ENCODE measurements around the gene CPSF4.

DNA sequence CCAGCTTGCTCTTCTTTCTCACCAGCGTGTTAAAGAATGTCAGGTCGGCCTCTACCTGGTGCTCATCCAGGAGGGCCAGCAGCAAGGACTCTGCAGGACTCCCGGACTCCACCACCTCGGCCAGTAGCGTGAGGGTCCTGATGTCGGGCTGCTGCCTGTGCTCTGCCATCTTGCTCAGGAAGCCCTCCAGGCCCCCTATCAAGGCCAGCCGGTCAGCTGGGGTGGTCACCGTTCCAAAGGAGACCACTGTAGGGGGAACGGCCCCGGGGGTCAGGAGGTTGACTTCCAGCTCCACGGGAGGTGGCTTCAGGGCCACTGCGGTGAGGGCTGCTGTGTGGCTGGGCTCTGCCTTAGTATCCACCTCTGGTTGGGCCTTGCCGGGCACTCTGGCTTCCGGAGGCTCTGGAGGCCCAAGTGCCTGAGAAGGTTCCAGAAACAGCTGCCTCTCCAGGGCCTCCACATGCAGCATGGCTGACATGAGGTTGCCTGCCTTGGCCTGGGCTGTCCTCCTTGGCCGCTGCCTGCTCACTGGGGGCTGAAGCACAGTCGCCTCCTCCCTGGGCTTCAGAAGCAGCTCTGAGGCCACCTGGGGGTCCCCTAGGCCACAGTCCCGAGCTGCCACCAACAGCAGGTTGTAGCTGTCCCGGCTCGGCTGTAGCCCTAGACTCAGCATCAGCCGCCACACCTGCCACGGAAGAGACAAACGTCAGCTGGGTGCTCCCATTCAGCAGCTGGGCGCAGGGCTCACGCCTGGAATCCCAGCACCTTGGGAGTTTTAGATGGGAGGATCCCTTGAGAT, 13.6 kb upstream of the CPSF4 start:
- TF ChIP-seq, protein P1, sequence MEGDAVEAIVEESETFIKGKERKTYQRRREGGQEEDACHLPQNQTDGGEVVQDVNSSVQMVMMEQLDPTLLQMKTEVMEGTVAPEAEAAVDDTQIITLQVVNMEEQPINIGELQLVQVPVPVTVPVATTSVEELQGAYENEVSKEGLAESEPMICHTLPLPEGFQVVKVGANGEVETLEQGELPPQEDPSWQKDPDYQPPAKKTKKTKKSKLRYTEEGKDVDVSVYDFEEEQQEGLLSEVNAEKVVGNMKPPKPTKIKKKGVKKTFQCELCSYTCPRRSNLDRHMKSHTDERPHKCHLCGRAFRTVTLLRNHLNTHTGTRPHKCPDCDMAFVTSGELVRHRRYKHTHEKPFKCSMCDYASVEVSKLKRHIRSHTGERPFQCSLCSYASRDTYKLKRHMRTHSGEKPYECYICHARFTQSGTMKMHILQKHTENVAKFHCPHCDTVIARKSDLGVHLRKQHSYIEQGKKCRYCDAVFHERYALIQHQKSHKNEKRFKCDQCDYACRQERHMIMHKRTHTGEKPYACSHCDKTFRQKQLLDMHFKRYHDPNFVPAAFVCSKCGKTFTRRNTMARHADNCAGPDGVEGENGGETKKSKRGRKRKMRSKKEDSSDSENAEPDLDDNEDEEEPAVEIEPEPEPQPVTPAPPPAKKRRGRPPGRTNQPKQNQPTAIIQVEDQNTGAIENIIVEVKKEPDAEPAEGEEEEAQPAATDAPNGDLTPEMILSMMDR (IDR thresholded peaks at IDR 0.05), result no peak
- no peak for TF ChIP-seq EP300 (IDR thresholded peaks at IDR 0.05)

Measured in tibial nerve (tissue), 4 donors.